H1 (cell line): ENCODE measurements around the gene SLC5A10. TPM values are rescaled to one million over a fixed set of nuclear protein-coding genes. Genes with fewer than 3 reads are reported as not detected.

Source experiments
- CTCF ChIA-PET: fragments of 300-600 bp; sonication (Branson Sonifier 250); formaldehyde crosslinking; loops from one replicate; lab custom pipeline; 2021; ENCODE audit not compliant: partially characterized antibody; lab: Charles Lee
- POLR2A ChIA-PET: fragments of 300-600 bp; sonication (Branson Sonifier 250); formaldehyde crosslinking; loops from one replicate; lab custom pipeline; 2021; ENCODE audit warnings: inconsistent platforms; ENCODE audit not compliant: partially characterized antibody; lab: Charles Lee
- DNase-seq, 2 experiments: peaks; one replicate each; pipeline versions ENCODE4 v3.0.0 to v3.0.0-alpha.2; 2010 to 2022; ENCODE audit warnings: low spot score in 2 of 2, low read depth in 1 of 2, mixed read lengths in 1 of 2
- FAIRE-seq: peaks from 2 replicates; lab custom pipeline; 2011; peaks lifted over from hg19 to GRCh38; lab: Jason Lieb, UNC
- H2AFZ ChIP-seq: 2 replicates; pipeline ENCODE4 v1.8.1; 2012; ENCODE audit warnings: low read length, inconsistent platforms
- H2AK5ac ChIP-seq: 2 replicates; pipeline ENCODE4 v1.6.1; 2013; ENCODE audit warnings: low read depth, low read length
- H2BK120ac ChIP-seq: replicated peaks from 2 replicates; pipeline ENCODE3; 2013; ENCODE audit warnings: low read depth, low read length, inconsistent platforms
- H2BK12ac ChIP-seq: 2 replicates; pipeline ENCODE4 v1.6.1; 2013; ENCODE audit warnings: low read depth, low read length
- H2BK15ac ChIP-seq: 2 replicates; pipeline ENCODE4 v1.6.1; 2013; ENCODE audit warnings: low read length
- H2BK20ac ChIP-seq: 2 replicates; pipeline ENCODE4 v1.6.1; 2013; ENCODE audit warnings: low read length
- H2BK5ac ChIP-seq: 2 replicates; pipeline ENCODE4 v1.6.1; 2013; ENCODE audit warnings: low read depth, low read length
- H3K14ac ChIP-seq: 2 replicates; pipeline ENCODE4 v1.6.1; 2013; ENCODE audit warnings: inconsistent platforms; ENCODE audit not compliant: insufficient read length
- H3K18ac ChIP-seq: 2 replicates; pipeline ENCODE4 v1.6.1; 2013; ENCODE audit warnings: low read length; ENCODE audit errors: extremely low read depth
- H3K23ac ChIP-seq: 2 replicates; pipeline ENCODE4 v1.6.1; 2013; ENCODE audit warnings: inconsistent platforms; ENCODE audit not compliant: insufficient read length
- H3K23me2 ChIP-seq: 2 replicates; pipeline ENCODE4 v1.6.1; 2013; ENCODE audit warnings: low read depth, low read length
- H3K27ac ChIP-seq: 2 replicates; pipeline ENCODE4 v1.6.1; 2011; ENCODE audit warnings: low read depth, low read length, inconsistent platforms
- H3K27me3 ChIP-seq, 4 experiments: replicated peaks in 1 of 4; 1 replicate in 1 of 4; 2 replicates in 3 of 4; pipeline versions ENCODE4 v1.6.1 to v1.8.1; 2011 to 2013; ENCODE audit warnings: low read length in 3 of 4, mild to moderate bottlenecking in 3 of 4, inconsistent platforms in 2 of 4, mixed read lengths in 2 of 4, moderate library complexity in 1 of 4; ENCODE audit not compliant: control insufficient read depth in 3 of 4, insufficient read depth in 3 of 4; ENCODE audit errors: extremely low read depth in 1 of 4
- H3K36me3 ChIP-seq, 4 experiments: 2 replicates each; pipeline versions ENCODE4 v1.6.1 to v1.8.1; 2011 to 2013; ENCODE audit warnings: mild to moderate bottlenecking in 4 of 4, low read length in 3 of 4, moderate library complexity in 2 of 4, control low read depth in 1 of 4, inconsistent platforms in 1 of 4; ENCODE audit not compliant: insufficient read depth in 4 of 4, control insufficient read depth in 2 of 4
- H3K4ac ChIP-seq: replicated peaks from 2 replicates; pipeline ENCODE3; 2013; ENCODE audit warnings: low read length, low read depth, mixed read lengths, inconsistent platforms; ENCODE audit not compliant: insufficient read length
- H3K4me1 ChIP-seq, 4 experiments: replicated peaks in 1 of 4; 1 replicate in 1 of 4; 2 replicates in 3 of 4; pipeline versions ENCODE4 v1.6.1 to v1.8.1; 2011 to 2013; ENCODE audit warnings: low read length in 3 of 4, inconsistent platforms in 2 of 4, mixed read lengths in 1 of 4; ENCODE audit not compliant: insufficient read depth in 4 of 4, control insufficient read depth in 3 of 4
- H3K4me2 ChIP-seq, 2 experiments: 2 replicates each; pipeline versions ENCODE4 v1.6.1 to v1.8.1; 2011 to 2013; ENCODE audit warnings: low read depth in 2 of 2, low read length in 2 of 2, control low read depth in 1 of 2, inconsistent platforms in 1 of 2, mild to moderate bottlenecking in 1 of 2; ENCODE audit not compliant: insufficient read depth in 1 of 2
- H3K4me3 ChIP-seq, 4 experiments: fragments of 200-600, 300-600 bp in 1 of 4; sonication (generic), shearing (Covaris generic), sonication (Bioruptor Twin) in 1 of 4; 2 replicates each; pipeline versions ENCODE4 v1.5.1 to v1.8.1; 2011 to 2016; ENCODE audit warnings: low read length in 4 of 4, low read depth in 3 of 4, control low read depth in 2 of 4, inconsistent platforms in 2 of 4, mild to moderate bottlenecking in 2 of 4, mixed read lengths in 1 of 4, moderate library complexity in 1 of 4; ENCODE audit not compliant: insufficient read depth in 2 of 4; ENCODE audit errors: extremely low read depth in 1 of 4
- H3K56ac ChIP-seq: replicated peaks from 2 replicates; pipeline ENCODE3; 2013; ENCODE audit warnings: low read depth, mild to moderate bottlenecking, mixed read lengths, low read length, inconsistent platforms; ENCODE audit not compliant: insufficient read length
- H3K79me1 ChIP-seq: 2 replicates; pipeline ENCODE4 v1.6.1; 2013; ENCODE audit warnings: low read depth, low read length, control low read depth
- H3K79me2 ChIP-seq, 2 experiments: 2 replicates each; pipeline versions ENCODE4 v1.6.1 to v1.8.1; 2012 to 2013; ENCODE audit warnings: low read length in 2 of 2, mild to moderate bottlenecking in 2 of 2, inconsistent platforms in 1 of 2; ENCODE audit not compliant: insufficient read depth in 2 of 2, control insufficient read depth in 1 of 2
- H3K9ac ChIP-seq, 4 experiments: replicated peaks in 1 of 4; 1 replicate in 1 of 4; 2 replicates in 3 of 4; pipeline versions ENCODE4 v1.6.1 to v1.8.1; 2011 to 2013; ENCODE audit warnings: low read depth in 3 of 4, low read length in 3 of 4, control low read depth in 2 of 4, mild to moderate bottlenecking in 2 of 4, moderate library complexity in 2 of 4, inconsistent platforms in 1 of 4; ENCODE audit errors: extremely low read depth in 1 of 4
- H3K9me3 ChIP-seq, 2 experiments: 2 replicates each; pipeline versions ENCODE4 v1.6.1 to v1.8.1; 2012 to 2013; ENCODE audit warnings: mild to moderate bottlenecking in 2 of 2, moderate library complexity in 2 of 2, control low read depth in 1 of 2, inconsistent platforms in 1 of 2, low read depth in 1 of 2, low read length in 1 of 2, mixed read lengths in 1 of 2; ENCODE audit not compliant: insufficient read depth in 2 of 2
- H4K20me1 ChIP-seq, 2 experiments: replicated peaks in 1 of 2; 2 replicates each; pipeline versions ENCODE3 to v1.8.1; 2011 to 2013; ENCODE audit warnings: inconsistent platforms in 2 of 2, low read length in 2 of 2, mild to moderate bottlenecking in 1 of 2; ENCODE audit not compliant: insufficient read depth in 2 of 2, control insufficient read depth in 1 of 2
- H4K5ac ChIP-seq: 2 replicates; pipeline ENCODE4 v1.6.1; 2013; ENCODE audit warnings: low read length, low read depth, mixed read lengths, inconsistent platforms; ENCODE audit not compliant: insufficient read length
- H4K8ac ChIP-seq: 2 replicates; pipeline ENCODE4 v1.8.0; 2013; ENCODE audit warnings: mild to moderate bottlenecking, moderate library complexity, low read length, inconsistent platforms; ENCODE audit not compliant: insufficient read depth; ENCODE audit errors: extremely low read depth
- H4K91ac ChIP-seq: replicated peaks from 2 replicates; pipeline ENCODE3; 2013; ENCODE audit warnings: low read length, mixed read lengths, inconsistent platforms; ENCODE audit not compliant: insufficient read length
- EP300 ChIP-seq, 2 experiments: IDR thresholded peaks; 1 replicate in 1 of 2; 2 replicates in 1 of 2; pipeline ENCODE4 v1.6.1; 2011 to 2012; ENCODE audit warnings: low read depth in 2 of 2, low read length in 2 of 2, mild to moderate bottlenecking in 2 of 2, borderline replicate concordance in 1 of 2, inconsistent platforms in 1 of 2, moderate library complexity in 1 of 2
- KDM1A ChIP-seq: fragments of 200-600, 300-600 bp; sonication (generic); IDR thresholded peaks from 2 replicates; pipeline ENCODE4 v1.7.1; 2016; ENCODE audit warnings: mild to moderate bottlenecking, low read length, borderline replicate concordance
- TAF7 ChIP-seq: optimal IDR thresholded peaks from 2 replicates; pipeline ENCODE3; 2011; ENCODE audit warnings: low read depth, mild to moderate bottlenecking, inconsistent platforms, low read length, moderate library complexity, borderline replicate concordance
- WGBS, 2 experiments: shearing (Covaris generic) in 1 of 2; methylation state at CpG; one replicate each; pipeline versions ENCODE4 v1.1.6 to v1.1.7; 2013 to 2015; ENCODE audit warnings: low lambda C conversion rate in 2 of 2, mixed read lengths in 2 of 2, inconsistent platforms in 1 of 2, low coverage in 1 of 2, missing lambda C conversion rate in 1 of 2; ENCODE audit not compliant: insufficient replicate concordance in 2 of 2, insufficient coverage in 1 of 2, insufficient read length in 1 of 2; ENCODE audit errors: extremely low coverage in 1 of 2, missing lambda C conversion rate in 1 of 2; 5-methylcytosine and 5-hydroxymethylcytosine counted together
- polyA plus RNA-seq, 7 experiments: library from polyadenylated mRNA; depleted of rRNA in 3 of 7; stranded (reverse) in 5 of 7; unstranded in 2 of 7; fragments of >200 nt in 5 of 7; fragments of 200-250 nt in 2 of 7; gene quantifications; 1 replicate in 5 of 7; 2 replicates in 1 of 7; 4 replicates in 1 of 7; pipeline versions ENCODE4 v1.2.1 to v1.2.3, GENCODE V29; 2011 to 2013; ENCODE audit warnings: missing spikeins in 2 of 7, mixed read lengths in 2 of 7
- total RNA-seq: library from RNA; stranded (reverse); fragmentation: NEBNext Ultra II Directional; extraction: Animal tissue kit (Norgen Biotek cat#: 25700); gene quantifications from 2 replicates; pipeline ENCODE4 v1.2.1, GENCODE V29; 2021

SLC5A10 gene
- total and polyA plus RNA-seq, 2 of the 8 experiments (the other 6 are each of a cell fraction or from before 2014, with no cell fraction given) = 0.05 to 0.11 TPM

DNA sequence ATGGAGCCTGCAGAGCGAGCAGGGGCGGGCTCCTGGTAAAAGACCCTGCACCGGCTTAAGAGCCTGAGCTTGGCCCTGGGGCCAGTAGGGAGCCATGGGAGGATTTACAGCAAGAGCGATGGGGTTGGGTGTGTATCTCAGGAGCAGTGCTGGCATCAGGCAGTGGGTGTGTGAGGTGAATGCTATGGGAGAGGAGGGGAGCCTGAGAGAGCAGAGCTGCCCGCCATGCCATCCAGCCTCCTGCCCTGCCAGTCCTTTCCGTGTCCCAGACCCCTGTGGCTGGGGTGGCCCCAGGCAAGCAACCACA, 29.3 kb downstream of the SLC5A10 start:
- Histone ChIP-seq H2AFZ (no peak overlapping the region), H2BK12ac (no peak overlapping the region), H4K8ac (no peak overlapping the region), H4K20me1 (peaks cover 6 to 20% of the 10 kb centered on the region in 2 experiments), H3K9me3 (no peaks in the 10 kb centered on the region), H3K4me3 (no peak overlapping the region), H2BK120ac (no peak overlapping the region), H3K56ac (no peak overlapping the region), H3K9ac (no peak overlapping the region), H3K27me3 (no peaks in the 10 kb centered on the region), H3K36me3 (peaks cover 10 to 24% (median 21%) of the 10 kb centered on the region in 4 experiments), H2BK15ac (no peak overlapping the region), H3K23ac (no peak overlapping the region), H2BK20ac (no peak overlapping the region), H2AK5ac (no peak overlapping the region), H3K27ac (no peak overlapping the region), H3K18ac (no peak overlapping the region), H3K79me2 (no peaks in the 10 kb centered on the region), H2BK5ac (no peak overlapping the region), H3K4ac (no peak overlapping the region), H3K4me2 (no peak overlapping the region), H3K14ac (no peak overlapping the region), H4K5ac (no peak overlapping the region), H3K4me1 (peaks cover 0 to 4% (median 0%) of the 10 kb centered on the region in 4 experiments; a peak in 2 of 7 replicates), H4K91ac (no peak overlapping the region), H3K79me1 (peaks cover 7% of the 10 kb centered on the region; the same call in 1 of the 2 replicates), H3K23me2 (no peaks in the 10 kb centered on the region)
- TF ChIP-seq TAF7 = no peak
- TF ChIP-seq KDM1A = no peak
- no peak for TF ChIP-seq EP300 (IDR thresholded peaks at IDR 0.05; ENCODE audit: borderline replicate concordance in 1 of 2, low read depth in 2 of 2, low read length in 2 of 2)
- no peak for FAIRE-seq
- WGBS, 2 experiments = 83% methylated on average over 5 of the region's 6 CpGs; no CpG with 5 or more reads in 1 of the 2 experiments
- ChIA-PET POLR2A (interaction anchor here (1.2 kb wide), 1 partner anchor 23 kb away, joined by 3 read pairs; the partner anchor contains the start of gene FAM83G), CTCF (interaction anchor here (1.0 to 4.9 kb wide), 4 partner anchors 11 to 21 kb away, joined by 3 to 30 read pairs (median 4); no protein-coding TSS in a partner anchor)
- DNase-seq = no peak
